Transverse colon (tissue), 4 donors: Measurements from ENCODE around the gene TNNI2.

Experiments used
- CTCF ChIP-seq, 5 experiments: fragments of 200-600 bp in 3 of 5; fragments of 450-650 bp in 2 of 5; sonication (generic) in 3 of 5; IDR thresholded peaks; 1 replicate in 2 of 5; 2 replicates in 3 of 5; pipeline ENCODE4 v1.5.1; 2016 to 2017; ENCODE audit warnings: antibody characterized with exemption in 5 of 5, inconsistent platforms in 3 of 5, mild to moderate bottlenecking in 2 of 5, moderate library complexity in 1 of 5
- EP300 ChIP-seq: sonication (generic); formaldehyde crosslinking; IDR thresholded peaks from one replicate; pipeline ENCODE4 v1.6.1; 2017; ENCODE audit warnings: antibody characterized with exemption, low read depth
- POLR2A ChIP-seq: fragments of 450-650 bp; IDR thresholded peaks from one replicate; pipeline ENCODE4 v1.6.1; 2016; ENCODE audit warnings: antibody characterized with exemption, mild to moderate bottlenecking, moderate library complexity
- POLR2AphosphoS5 ChIP-seq, 3 donors: sonication (generic); formaldehyde crosslinking; IDR thresholded peaks; one replicate each; pipeline ENCODE4 v1.6.1; 2016; ENCODE audit warnings: antibody characterized with exemption in 3 of 3

- no peak for TF ChIP-seq CTCF (IDR thresholded peaks at IDR 0.05)
- TF ChIP-seq POLR2A = no peak
- no peak for TF ChIP-seq POLR2AphosphoS5 (IDR thresholded peaks at IDR 0.05)
- no peak for TF ChIP-seq EP300
These were observed 33.3 kb upstream of the TNNI2 start for GRCh38 chr11:1805525-1805924.
